GM18505 (cell line): ENCODE data around the gene RFLNA.

Source experiments
- ATAC-seq: cut with Tn5 transposase; IDR thresholded peaks from one replicate; pipeline ENCODE4 v1.9.1; 2021; ENCODE audit not compliant: unreplicated experiment
- POLR2A ChIP-seq: IDR thresholded peaks from 4 replicates; pipeline ENCODE4 v1.6.1; 2011; ENCODE audit warnings: borderline replicate concordance; ENCODE audit not compliant: insufficient read depth, insufficient read length; ENCODE audit errors: extremely low read depth

Gene RFLNA

GRCh38 chr12:124359671-124360581 is 65.0 kb downstream of the RFLNA start:
- TF ChIP-seq POLR2A = no peak
- ATAC-seq = no peak

- no peak for ATAC-seq
- no peak for TF ChIP-seq POLR2A
Measured at GRCh38 chr12:124361074-124361970, 66.4 kb downstream of the RFLNA start.

DNA sequence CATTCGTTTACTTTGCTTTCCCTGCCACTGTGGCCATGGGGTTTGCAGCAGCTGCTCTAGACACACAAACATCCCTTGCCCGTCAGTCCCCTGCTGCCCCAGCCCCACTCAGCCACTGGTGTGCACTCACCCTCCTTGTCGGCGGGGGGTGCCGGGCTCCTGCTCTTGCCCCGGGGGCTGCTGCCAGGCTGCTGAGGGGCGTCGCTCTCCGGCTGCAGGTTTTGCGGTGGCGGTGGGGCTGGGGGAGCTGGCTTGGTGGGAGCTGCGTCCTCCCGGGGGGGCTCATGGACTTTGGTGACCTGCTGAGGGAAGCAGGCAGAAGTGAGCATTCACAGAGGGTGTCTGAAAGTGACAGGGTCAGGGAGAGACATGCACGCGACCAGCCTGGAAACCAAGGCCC is 67.1 kb downstream of the RFLNA start:
- no peak for TF ChIP-seq POLR2A
- no peak for ATAC-seq

GRCh38 chr12:124363353-124363965 is 68.6 kb downstream of the RFLNA start:
- ATAC-seq = no peak
- no peak for TF ChIP-seq POLR2A

GRCh38 chr12:124364543-124364942 is 69.7 kb downstream of the RFLNA start:
- TF ChIP-seq POLR2A = no peak

More at GRCh38 chr12:124364543-124364942, 69.7 kb downstream of the RFLNA start:
- no peak for ATAC-seq
